ENCODE measurements around the gene ATP2C2.
"Not testable (repeated sequence)": the region's sequence is repeated elsewhere in the genome, so short reads cannot be mapped to it uniquely, and the experiment has no call there.

ATP2C2 gene

GRCh38 chr16:84367750-84368307 is 509 bp upstream of the ATP2C2 start:
- no peak for DNase-seq

GRCh38 chr16:84369105-84369504 is 767 bp downstream of the ATP2C2 start:
- DNase-seq = no peak

- no peak for DNase-seq
These were observed 1.7 kb downstream of the ATP2C2 start for GRCh38 chr16:84369938-84370627.

GRCh38 chr16:84370723-84371552 is 2.6 kb downstream of the ATP2C2 start:
- DNase-seq = no peak

GRCh38 chr16:84371553-84371865 is 3.2 kb downstream of the ATP2C2 start:
- DNase-seq = no peak

GRCh38 chr16:84373907-84374489 is 5.7 kb downstream of the ATP2C2 start:
- DNase-seq = no peak

GRCh38 chr16:84378099-84378498 is 9.8 kb downstream of the ATP2C2 start:
- no peak for DNase-seq

- DNase-seq = no peak
These were observed 10.2 kb downstream of the ATP2C2 start for GRCh38 chr16:84378567-84378966.

GRCh38 chr16:84379008-84379708 is 10.8 kb downstream of the ATP2C2 start:
- no peak for DNase-seq

- DNase-seq = no peak
These were observed 11.5 kb downstream of the ATP2C2 start for GRCh38 chr16:84379709-84380362.

GRCh38 chr16:84380405-84380804 is 12.1 kb downstream of the ATP2C2 start:
- DNase-seq = no peak

GRCh38 chr16:84382396-84382795 is 14.1 kb downstream of the ATP2C2 start:
- DNase-seq = no peak

- no peak for DNase-seq
These were observed 14.8 kb downstream of the ATP2C2 start for GRCh38 chr16:84383106-84383505.

- no peak for DNase-seq
These were observed 17.7 kb downstream of the ATP2C2 start for GRCh38 chr16:84386047-84386446.

GRCh38 chr16:84387021-84387420 is 18.7 kb downstream of the ATP2C2 start:
- DNase-seq = no peak

GRCh38 chr16:84390131-84390785 is 21.9 kb downstream of the ATP2C2 start:
- DNase-seq = no peak

- no peak for DNase-seq
These were observed 23.1 kb downstream of the ATP2C2 start for GRCh38 chr16:84391151-84392030.

GRCh38 chr16:84392031-84392360 is 23.7 kb downstream of the ATP2C2 start:
- DNase-seq = no peak

GRCh38 chr16:84396082-84396481 is 27.7 kb downstream of the ATP2C2 start:
- DNase-seq = not testable (repeated sequence)

- DNase-seq = no peak
These were observed 28.2 kb downstream of the ATP2C2 start for GRCh38 chr16:84396537-84397008.

- no peak for DNase-seq
These were observed 28.8 kb downstream of the ATP2C2 start for GRCh38 chr16:84397090-84397489.
